Measurements from ENCODE around the gene BCL2L1. TPM values are rescaled to one million over a fixed set of nuclear protein-coding genes. Genes with fewer than 3 reads are reported as not detected.

BCL2L1 gene
- total and polyA plus RNA-seq, 10 of the 15 experiments (the other 5 are each of a cell fraction or from before 2014, with no cell fraction given), result 0.63 to 67.7 (median 43.6) TPM

- TF ChIP-seq IRF4 (IDR thresholded peaks at IDR 0.05; ENCODE audit: low read depth, low read length) (no peak), ZNF274 (IDR thresholded peaks at IDR 0.05; ENCODE audit: insufficient read depth, insufficient read length) (no peak), STAT1 (conservative IDR thresholded peaks at IDR 0.05) (peak; percentile 54; the same call in 1 of the 2 replicates), NRF1 (conservative IDR thresholded peaks at IDR 0.05; ENCODE audit: low read depth, low read length) (peak; percentile 70), MTA2 (IDR thresholded peaks at IDR 0.05; ENCODE audit: low read depth) (no peak), E4F1 (IDR thresholded peaks at IDR 0.05; ENCODE audit: borderline replicate concordance, partially characterized antibody) (peak; percentile 33), RBBP5 (conservative IDR thresholded peaks at IDR 0.05) (no peak), CHD2 (IDR thresholded peaks at IDR 0.05; ENCODE audit: borderline replicate concordance, low read depth, low read length) (peak; percentile 81; the same call in 1 of the 2 replicates), YY1 (IDR thresholded peaks at IDR 0.05; ENCODE audit: low read depth, low read length) (peak; percentile 54), FOXK2 (IDR thresholded peaks at IDR 0.05) (no peak), KAT2A (conservative IDR thresholded peaks at IDR 0.05; ENCODE audit: control insufficient read depth, low read depth, low read length) (no peak), MTA3 (IDR thresholded peaks at IDR 0.05; ENCODE audit: borderline replicate concordance, low read length) (no peak)
- TF ChIP-seq, protein P1, sequence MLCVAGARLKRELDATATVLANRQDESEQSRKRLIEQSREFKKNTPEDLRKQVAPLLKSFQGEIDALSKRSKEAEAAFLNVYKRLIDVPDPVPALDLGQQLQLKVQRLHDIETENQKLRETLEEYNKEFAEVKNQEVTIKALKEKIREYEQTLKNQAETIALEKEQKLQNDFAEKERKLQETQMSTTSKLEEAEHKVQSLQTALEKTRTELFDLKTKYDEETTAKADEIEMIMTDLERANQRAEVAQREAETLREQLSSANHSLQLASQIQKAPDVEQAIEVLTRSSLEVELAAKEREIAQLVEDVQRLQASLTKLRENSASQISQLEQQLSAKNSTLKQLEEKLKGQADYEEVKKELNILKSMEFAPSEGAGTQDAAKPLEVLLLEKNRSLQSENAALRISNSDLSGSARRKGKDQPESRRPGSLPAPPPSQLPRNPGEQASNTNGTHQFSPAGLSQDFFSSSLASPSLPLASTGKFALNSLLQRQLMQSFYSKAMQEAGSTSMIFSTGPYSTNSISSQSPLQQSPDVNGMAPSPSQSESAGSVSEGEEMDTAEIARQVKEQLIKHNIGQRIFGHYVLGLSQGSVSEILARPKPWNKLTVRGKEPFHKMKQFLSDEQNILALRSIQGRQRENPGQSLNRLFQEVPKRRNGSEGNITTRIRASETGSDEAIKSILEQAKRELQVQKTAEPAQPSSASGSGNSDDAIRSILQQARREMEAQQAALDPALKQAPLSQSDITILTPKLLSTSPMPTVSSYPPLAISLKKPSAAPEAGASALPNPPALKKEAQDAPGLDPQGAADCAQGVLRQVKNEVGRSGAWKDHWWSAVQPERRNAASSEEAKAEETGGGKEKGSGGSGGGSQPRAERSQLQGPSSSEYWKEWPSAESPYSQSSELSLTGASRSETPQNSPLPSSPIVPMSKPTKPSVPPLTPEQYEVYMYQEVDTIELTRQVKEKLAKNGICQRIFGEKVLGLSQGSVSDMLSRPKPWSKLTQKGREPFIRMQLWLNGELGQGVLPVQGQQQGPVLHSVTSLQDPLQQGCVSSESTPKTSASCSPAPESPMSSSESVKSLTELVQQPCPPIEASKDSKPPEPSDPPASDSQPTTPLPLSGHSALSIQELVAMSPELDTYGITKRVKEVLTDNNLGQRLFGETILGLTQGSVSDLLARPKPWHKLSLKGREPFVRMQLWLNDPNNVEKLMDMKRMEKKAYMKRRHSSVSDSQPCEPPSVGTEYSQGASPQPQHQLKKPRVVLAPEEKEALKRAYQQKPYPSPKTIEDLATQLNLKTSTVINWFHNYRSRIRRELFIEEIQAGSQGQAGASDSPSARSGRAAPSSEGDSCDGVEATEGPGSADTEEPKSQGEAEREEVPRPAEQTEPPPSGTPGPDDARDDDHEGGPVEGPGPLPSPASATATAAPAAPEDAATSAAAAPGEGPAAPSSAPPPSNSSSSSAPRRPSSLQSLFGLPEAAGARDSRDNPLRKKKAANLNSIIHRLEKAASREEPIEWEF (IDR thresholded peaks at IDR 0.05; ENCODE audit: insufficient replicate concordance, low read depth, low read length), result no peak
- TF ChIP-seq, protein P2, sequence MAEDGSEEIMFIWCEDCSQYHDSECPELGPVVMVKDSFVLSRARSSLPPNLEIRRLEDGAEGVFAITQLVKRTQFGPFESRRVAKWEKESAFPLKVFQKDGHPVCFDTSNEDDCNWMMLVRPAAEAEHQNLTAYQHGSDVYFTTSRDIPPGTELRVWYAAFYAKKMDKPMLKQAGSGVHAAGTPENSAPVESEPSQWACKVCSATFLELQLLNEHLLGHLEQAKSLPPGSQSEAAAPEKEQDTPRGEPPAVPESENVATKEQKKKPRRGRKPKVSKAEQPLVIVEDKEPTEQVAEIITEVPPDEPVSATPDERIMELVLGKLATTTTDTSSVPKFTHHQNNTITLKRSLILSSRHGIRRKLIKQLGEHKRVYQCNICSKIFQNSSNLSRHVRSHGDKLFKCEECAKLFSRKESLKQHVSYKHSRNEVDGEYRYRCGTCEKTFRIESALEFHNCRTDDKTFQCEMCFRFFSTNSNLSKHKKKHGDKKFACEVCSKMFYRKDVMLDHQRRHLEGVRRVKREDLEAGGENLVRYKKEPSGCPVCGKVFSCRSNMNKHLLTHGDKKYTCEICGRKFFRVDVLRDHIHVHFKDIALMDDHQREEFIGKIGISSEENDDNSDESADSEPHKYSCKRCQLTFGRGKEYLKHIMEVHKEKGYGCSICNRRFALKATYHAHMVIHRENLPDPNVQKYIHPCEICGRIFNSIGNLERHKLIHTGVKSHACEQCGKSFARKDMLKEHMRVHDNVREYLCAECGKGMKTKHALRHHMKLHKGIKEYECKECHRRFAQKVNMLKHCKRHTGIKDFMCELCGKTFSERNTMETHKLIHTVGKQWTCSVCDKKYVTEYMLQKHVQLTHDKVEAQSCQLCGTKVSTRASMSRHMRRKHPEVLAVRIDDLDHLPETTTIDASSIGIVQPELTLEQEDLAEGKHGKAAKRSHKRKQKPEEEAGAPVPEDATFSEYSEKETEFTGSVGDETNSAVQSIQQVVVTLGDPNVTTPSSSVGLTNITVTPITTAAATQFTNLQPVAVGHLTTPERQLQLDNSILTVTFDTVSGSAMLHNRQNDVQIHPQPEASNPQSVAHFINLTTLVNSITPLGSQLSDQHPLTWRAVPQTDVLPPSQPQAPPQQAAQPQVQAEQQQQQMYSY (CRISPR knock-in tag; IDR thresholded peaks at IDR 0.05), result no peak
These were observed 16.3 kb upstream of the BCL2L1 start, which contains the start of gene TPX2 (continued) for GRCh38 chr20:31738729-31739549.
